ENCODE measurements around the gene SDHC.
"Not testable (repeated sequence)": the region's sequence is repeated elsewhere in the genome, so short reads cannot be mapped to it uniquely, and the experiment has no call there.

DNA sequence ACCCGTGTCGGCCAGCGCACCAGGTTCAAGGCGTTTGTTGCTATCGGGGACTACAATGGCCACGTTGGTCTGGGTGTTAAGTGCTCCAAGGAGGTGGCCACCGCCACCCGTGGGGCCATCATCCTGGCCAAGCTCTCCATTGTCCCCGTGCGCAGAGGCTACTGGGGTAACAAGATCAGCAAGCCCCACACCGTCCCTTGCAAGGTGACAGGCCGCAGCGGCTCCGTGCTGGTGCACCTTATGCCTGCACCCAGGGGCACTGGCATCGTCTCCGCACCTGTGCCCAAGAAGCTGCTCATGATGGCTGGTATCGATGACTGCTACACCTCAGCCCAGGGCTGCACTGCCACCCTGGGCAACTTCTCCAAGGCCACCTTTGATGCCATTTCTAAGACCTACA lies 92.4 kb downstream of the SDHC start:
- TF ChIP-seq, protein P1, sequence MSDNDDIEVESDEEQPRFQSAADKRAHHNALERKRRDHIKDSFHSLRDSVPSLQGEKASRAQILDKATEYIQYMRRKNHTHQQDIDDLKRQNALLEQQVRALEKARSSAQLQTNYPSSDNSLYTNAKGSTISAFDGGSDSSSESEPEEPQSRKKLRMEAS (IDR thresholded peaks at IDR 0.05; ENCODE audit: low read depth, low read length) = not testable (repeated sequence)
- TF ChIP-seq, protein P2, sequence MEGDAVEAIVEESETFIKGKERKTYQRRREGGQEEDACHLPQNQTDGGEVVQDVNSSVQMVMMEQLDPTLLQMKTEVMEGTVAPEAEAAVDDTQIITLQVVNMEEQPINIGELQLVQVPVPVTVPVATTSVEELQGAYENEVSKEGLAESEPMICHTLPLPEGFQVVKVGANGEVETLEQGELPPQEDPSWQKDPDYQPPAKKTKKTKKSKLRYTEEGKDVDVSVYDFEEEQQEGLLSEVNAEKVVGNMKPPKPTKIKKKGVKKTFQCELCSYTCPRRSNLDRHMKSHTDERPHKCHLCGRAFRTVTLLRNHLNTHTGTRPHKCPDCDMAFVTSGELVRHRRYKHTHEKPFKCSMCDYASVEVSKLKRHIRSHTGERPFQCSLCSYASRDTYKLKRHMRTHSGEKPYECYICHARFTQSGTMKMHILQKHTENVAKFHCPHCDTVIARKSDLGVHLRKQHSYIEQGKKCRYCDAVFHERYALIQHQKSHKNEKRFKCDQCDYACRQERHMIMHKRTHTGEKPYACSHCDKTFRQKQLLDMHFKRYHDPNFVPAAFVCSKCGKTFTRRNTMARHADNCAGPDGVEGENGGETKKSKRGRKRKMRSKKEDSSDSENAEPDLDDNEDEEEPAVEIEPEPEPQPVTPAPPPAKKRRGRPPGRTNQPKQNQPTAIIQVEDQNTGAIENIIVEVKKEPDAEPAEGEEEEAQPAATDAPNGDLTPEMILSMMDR (IDR thresholded peaks at IDR 0.05; ENCODE audit: low read depth, low read length) = not testable (repeated sequence)
- TF ChIP-seq POLR2A (IDR thresholded peaks at IDR 0.05; ENCODE audit: extremely low read depth, insufficient read length); MYC (IDR thresholded peaks at IDR 0.05; ENCODE audit: low read depth, low read length): not testable (repeated sequence)

All from NB4 (cell line).